Fibroblast of skin of abdomen (primary cell): ENCODE data around the gene USP8.
A peak's percentile ranks its signal among the peaks of the same experiment; 100 is the strongest.
"Not testable (repeated sequence)": the region's sequence is repeated elsewhere in the genome, so short reads cannot be mapped to it uniquely, and the experiment has no call there.

ENCODE experiments used
- DNase-seq: peaks from one replicate; pipeline ENCODE4 v3.0.0-alpha.2; 2013

USP8 gene

GRCh38 chr15:50440932-50441331, 16.7 kb downstream of the USP8 start:
- no peak for DNase-seq

GRCh38 chr15:50452927-50453326, 28.7 kb downstream of the USP8 start:
- peak; percentile 46 for DNase-seq

GRCh38 chr15:50458348-50459112, 34.3 kb downstream of the USP8 start:
- peak; percentile 10 for DNase-seq

- DNase-seq: peak; percentile 17
These were observed 39.5 kb downstream of the USP8 start for GRCh38 chr15:50463423-50464358.

GRCh38 chr15:50471072-50471471, 46.9 kb downstream of the USP8 start:
- DNase-seq: no peak

- no peak for DNase-seq
These were observed 51.9 kb downstream of the USP8 start for GRCh38 chr15:50476143-50476542.

- DNase-seq: no peak
These were observed 60.6 kb downstream of the USP8 start for GRCh38 chr15:50484781-50485180.

GRCh38 chr15:50485389-50485788, 61.2 kb downstream of the USP8 start:
- DNase-seq: no peak

GRCh38 chr15:50487287-50487686, 63.1 kb downstream of the USP8 start:
- DNase-seq: no peak

- no peak for DNase-seq
These were observed 69.4 kb downstream of the USP8 start for GRCh38 chr15:50493625-50494024.

GRCh38 chr15:50494547-50494946, 70.3 kb downstream of the USP8 start:
- DNase-seq: not testable (repeated sequence)

GRCh38 chr15:50496692-50497091, 72.5 kb downstream of the USP8 start:
- no peak for DNase-seq

- no peak for DNase-seq
These were observed 76.1 kb downstream of the USP8 start for GRCh38 chr15:50500352-50500751.

- DNase-seq: no peak
These were observed 77.6 kb downstream of the USP8 start for GRCh38 chr15:50501815-50502214.

- DNase-seq: no peak
These were observed 78.9 kb downstream of the USP8 start for GRCh38 chr15:50503144-50503543.

- not testable (repeated sequence) for DNase-seq
These were observed 81.5 kb downstream of the USP8 start for GRCh38 chr15:50505656-50506055.

GRCh38 chr15:50506121-50506520, 81.9 kb downstream of the USP8 start:
- DNase-seq: no peak

GRCh38 chr15:50513001-50513400, 88.8 kb downstream of the USP8 start:
- no peak for DNase-seq

- peak; percentile 3 for DNase-seq
These were observed 95.7 kb downstream of the USP8 start for GRCh38 chr15:50519740-50520425.

- peak; percentile 14 for DNase-seq
These were observed 99.6 kb downstream of the USP8 start for GRCh38 chr15:50523851-50524251.

- DNase-seq: no peak
These were observed 107.0 kb downstream of the USP8 start for GRCh38 chr15:50531163-50531562.

GRCh38 chr15:50531766-50532165, 107.6 kb downstream of the USP8 start:
- no peak for DNase-seq

- peak; percentile 51 for DNase-seq
These were observed 118.6 kb downstream of the USP8 start for GRCh38 chr15:50542887-50543210.
